Sigmoid colon (tissue), 4 donors: Measurements from ENCODE around the gene PTPRU.

Source experiments
- EP300 ChIP-seq, 4 donors: sonication (generic); formaldehyde crosslinking; IDR thresholded peaks; one replicate each; pipeline ENCODE4 v1.6.1; 2017; ENCODE audit warnings: antibody characterized with exemption in 4 of 4
- POLR2A ChIP-seq, 2 donors: fragments of 450-650 bp; IDR thresholded peaks; one replicate each; pipeline ENCODE4 v1.6.1; 2016; ENCODE audit warnings: antibody characterized with exemption in 2 of 2, mild to moderate bottlenecking in 2 of 2, moderate library complexity in 2 of 2
- POLR2AphosphoS5 ChIP-seq, 4 donors: sonication (generic); formaldehyde crosslinking; IDR thresholded peaks; one replicate each; pipeline ENCODE4 v1.6.1; 2017; ENCODE audit warnings: antibody characterized with exemption in 4 of 4
- TF ChIP-seq, protein P1 (sequence below), 4 experiments: fragments of 450-650 bp in 3 of 4; fragments of 200-600 bp in 1 of 4; IDR thresholded peaks; one replicate each; pipeline ENCODE4 v1.5.1; 2016 to 2019; ENCODE audit warnings: antibody characterized with exemption in 4 of 4, mild to moderate bottlenecking in 3 of 4, moderate library complexity in 2 of 4

DNA sequence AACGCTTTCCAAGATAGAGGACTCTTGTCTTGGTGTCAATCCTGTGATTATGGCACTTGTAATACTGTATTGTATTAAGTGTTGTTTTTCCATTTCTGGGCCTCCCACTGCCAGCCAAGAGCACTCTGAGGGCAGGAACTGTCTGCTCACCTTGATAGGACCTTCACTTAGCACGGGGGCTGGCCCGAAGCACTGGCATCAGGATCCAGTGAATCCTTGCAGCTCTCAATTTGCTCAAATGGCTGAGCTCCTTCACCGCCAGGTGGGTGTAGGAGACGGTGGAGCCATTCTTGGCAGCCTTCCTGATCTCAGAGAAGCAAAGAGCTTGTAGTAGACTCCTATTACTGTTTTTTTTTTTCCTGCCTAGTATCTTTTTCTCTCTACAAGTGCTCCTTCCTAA, 23.3 kb upstream of the PTPRU start:
- TF ChIP-seq POLR2A (IDR thresholded peaks at IDR 0.05) (no peak), POLR2AphosphoS5 (IDR thresholded peaks at IDR 0.05) (no peak), EP300 (IDR thresholded peaks at IDR 0.05) (no peak)
- TF ChIP-seq, protein P1, sequence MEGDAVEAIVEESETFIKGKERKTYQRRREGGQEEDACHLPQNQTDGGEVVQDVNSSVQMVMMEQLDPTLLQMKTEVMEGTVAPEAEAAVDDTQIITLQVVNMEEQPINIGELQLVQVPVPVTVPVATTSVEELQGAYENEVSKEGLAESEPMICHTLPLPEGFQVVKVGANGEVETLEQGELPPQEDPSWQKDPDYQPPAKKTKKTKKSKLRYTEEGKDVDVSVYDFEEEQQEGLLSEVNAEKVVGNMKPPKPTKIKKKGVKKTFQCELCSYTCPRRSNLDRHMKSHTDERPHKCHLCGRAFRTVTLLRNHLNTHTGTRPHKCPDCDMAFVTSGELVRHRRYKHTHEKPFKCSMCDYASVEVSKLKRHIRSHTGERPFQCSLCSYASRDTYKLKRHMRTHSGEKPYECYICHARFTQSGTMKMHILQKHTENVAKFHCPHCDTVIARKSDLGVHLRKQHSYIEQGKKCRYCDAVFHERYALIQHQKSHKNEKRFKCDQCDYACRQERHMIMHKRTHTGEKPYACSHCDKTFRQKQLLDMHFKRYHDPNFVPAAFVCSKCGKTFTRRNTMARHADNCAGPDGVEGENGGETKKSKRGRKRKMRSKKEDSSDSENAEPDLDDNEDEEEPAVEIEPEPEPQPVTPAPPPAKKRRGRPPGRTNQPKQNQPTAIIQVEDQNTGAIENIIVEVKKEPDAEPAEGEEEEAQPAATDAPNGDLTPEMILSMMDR (IDR thresholded peaks at IDR 0.05): no peak
